HG03558 (cell line): Measurements from ENCODE around the gene ADGRL4.

Source experiments
- ATAC-seq: cut with Tn5 transposase; IDR thresholded peaks from one replicate; pipeline ENCODE4 v1.9.1; 2021; ENCODE audit warnings: moderate number of reproducible peaks; ENCODE audit not compliant: unreplicated experiment; ENCODE audit errors: extremely low read depth

The ADGRL4 gene

GRCh38 chr1:78843111-78843510, 163.4 kb downstream of the ADGRL4 start:
- ATAC-seq: no peak

GRCh38 chr1:78840453-78841271, 165.9 kb downstream of the ADGRL4 start:
- no peak for ATAC-seq
